Immature natural killer cell (primary cell): Measurements from ENCODE around the gene C5orf46. TPM values are rescaled to one million over a fixed set of nuclear protein-coding genes. Genes with fewer than 3 reads are reported as not detected.
"Not testable (repeated sequence)": the region's sequence is repeated elsewhere in the genome, so short reads cannot be mapped to it uniquely, and the experiment has no call there.

ENCODE experiments used
- DNase-seq, 3 donors: peaks; one replicate each; pipeline ENCODE4 v3.0.0; 2022; ENCODE audit warnings: mixed read lengths in 1 of 3
- H3K27ac Mint-ChIP-seq, 6 donors: one replicate each; pipeline ENCODE4 v1.8.0; 2020; ENCODE audit warnings: mixed read lengths in 6 of 6, mild to moderate bottlenecking in 5 of 6, inconsistent platforms in 4 of 6, moderate library complexity in 3 of 6
- H3K27me3 Mint-ChIP-seq, 3 donors: one replicate each; pipeline ENCODE4 v1.8.0; 2020 to 2021; ENCODE audit warnings: low read depth in 3 of 3, mild to moderate bottlenecking in 3 of 3, mixed read lengths in 3 of 3, moderate library complexity in 3 of 3, inconsistent platforms in 1 of 3
- H3K36me3 Mint-ChIP-seq, 3 donors: one replicate each; pipeline ENCODE4 v1.8.0; 2020; ENCODE audit warnings: mixed read lengths in 3 of 3, inconsistent platforms in 2 of 3, mild to moderate bottlenecking in 2 of 3
- H3K4me1 Mint-ChIP-seq, 2 donors: one replicate each; pipeline ENCODE4 v1.8.0; 2020; ENCODE audit warnings: inconsistent platforms in 2 of 2, mild to moderate bottlenecking in 2 of 2, mixed read lengths in 2 of 2, moderate library complexity in 1 of 2
- H3K4me3 Mint-ChIP-seq, 5 donors: one replicate each; pipeline ENCODE4 v1.8.0; 2020; ENCODE audit warnings: mild to moderate bottlenecking in 5 of 5, mixed read lengths in 5 of 5, inconsistent platforms in 3 of 5, moderate library complexity in 3 of 5
- H3K9me3 Mint-ChIP-seq, 6 donors: one replicate each; pipeline ENCODE4 v1.8.0; 2020; ENCODE audit warnings: mild to moderate bottlenecking in 6 of 6, mixed read lengths in 6 of 6, inconsistent platforms in 4 of 6, moderate library complexity in 3 of 6
- polyA plus RNA-seq, 3 donors: library from polyadenylated mRNA; unstranded; fragments of 300-500 nt; fragmentation: Illumina TruSeq; gene quantifications; one replicate each; pipeline ENCODE4 v1.2.3, GENCODE V29; 2021

Gene C5orf46
- polyA plus RNA-seq, 3 donors from 2014 or later = not detected

- Mint-ChIP-seq H3K27me3 (peaks cover 2 to 7% (median 4%) of the 10 kb centered on the region in 3 donors), H3K27ac (no peak overlapping the region), H3K4me3 (no peak overlapping the region), H3K9me3 (no peaks in the 10 kb centered on the region), H3K4me1 (no peaks in the 10 kb centered on the region), H3K36me3 (no peaks in the 10 kb centered on the region)
- no peak for DNase-seq
Measured at GRCh38 chr5:147880487-147880886, 25.9 kb downstream of the C5orf46 start.

GRCh38 chr5:147879784-147880183, 26.6 kb downstream of the C5orf46 start:
- Mint-ChIP-seq H3K27ac (no peak overlapping the region), H3K27me3 (peaks cover 2 to 8% (median 4%) of the 10 kb centered on the region in 3 donors), H3K36me3 (no peaks in the 10 kb centered on the region), H3K4me3 (no peak overlapping the region), H3K9me3 (no peaks in the 10 kb centered on the region), H3K4me1 (no peaks in the 10 kb centered on the region)
- no peak for DNase-seq

- no peaks in the 10 kb centered on the region for H3K36me3 Mint-ChIP-seq
- no peak within 1 kb of the TSS for H3K4me3 Mint-ChIP-seq
- DNase-seq = no peak
- no peaks in the 10 kb centered on the region for H3K9me3 Mint-ChIP-seq
- no peak within 1 kb of the TSS for H3K27ac Mint-ChIP-seq
- no peaks in the 10 kb centered on the region for H3K4me1 Mint-ChIP-seq
- H3K27me3 Mint-ChIP-seq = peaks cover 0 to 6% (median 0%) of the 10 kb centered on the region in 3 donors
Measured at GRCh38 chr5:147878066-147878759, 28.1 kb downstream of the C5orf46 start, which contains the start of gene SCGB3A2. Gene SCGB3A2, plus strand, starts transcription at chr5:147878711. Its CDS starts 93 bp downstream, at chr5:147878804.

GRCh38 chr5:147876626-147877025, 29.7 kb downstream of the C5orf46 start:
- no peaks in the 10 kb centered on the region for H3K4me1 Mint-ChIP-seq
- H3K9me3 Mint-ChIP-seq = no peaks in the 10 kb centered on the region
- H3K36me3 Mint-ChIP-seq = no peaks in the 10 kb centered on the region
- peaks cover 0 to 8% (median 2%) of the 10 kb centered on the region in 3 donors for H3K27me3 Mint-ChIP-seq
- H3K27ac Mint-ChIP-seq = no peak overlapping the region
- no peak for DNase-seq
- no peak overlapping the region for H3K4me3 Mint-ChIP-seq

- Mint-ChIP-seq H3K4me3 (no peak overlapping the region), H3K9me3 (no peaks in the 10 kb centered on the region), H3K27ac (no peak overlapping the region), H3K4me1 (no peaks in the 10 kb centered on the region), H3K36me3 (no peaks in the 10 kb centered on the region), H3K27me3 (peaks cover 0 to 10% (median 2%) of the 10 kb centered on the region in 3 donors)
- DNase-seq = no peak
Measured at GRCh38 chr5:147876141-147876540, 30.2 kb downstream of the C5orf46 start.

GRCh38 chr5:147874910-147875367, 31.4 kb downstream of the C5orf46 start:
- H3K36me3 Mint-ChIP-seq = no peaks in the 10 kb centered on the region
- H3K4me1 Mint-ChIP-seq = no peaks in the 10 kb centered on the region
- no peak overlapping the region for H3K27ac Mint-ChIP-seq
- no peak overlapping the region for H3K4me3 Mint-ChIP-seq
- DNase-seq = no peak
- peaks cover 0 to 10% (median 2%) of the 10 kb centered on the region in 3 donors for H3K27me3 Mint-ChIP-seq
- H3K9me3 Mint-ChIP-seq = no peaks in the 10 kb centered on the region

- not testable (repeated sequence) for H3K36me3 Mint-ChIP-seq, H3K27ac Mint-ChIP-seq, H3K9me3 Mint-ChIP-seq, H3K4me1 Mint-ChIP-seq, DNase-seq, H3K4me3 Mint-ChIP-seq
- peaks cover 0 to 10% (median 2%) of the 10 kb centered on the region in 3 donors for H3K27me3 Mint-ChIP-seq
Measured at GRCh38 chr5:147874118-147874875, 32.0 kb downstream of the C5orf46 start.

GRCh38 chr5:147872744-147873435, 33.4 kb downstream of the C5orf46 start:
- not testable (repeated sequence) for H3K4me3 Mint-ChIP-seq, DNase-seq, H3K4me1 Mint-ChIP-seq, H3K9me3 Mint-ChIP-seq, H3K27ac Mint-ChIP-seq, H3K36me3 Mint-ChIP-seq
- H3K27me3 Mint-ChIP-seq = peaks cover 0 to 10% (median 2%) of the 10 kb centered on the region in 3 donors

GRCh38 chr5:147871980-147872549, 34.3 kb downstream of the C5orf46 start:
- not testable (repeated sequence) for H3K27ac Mint-ChIP-seq, H3K4me3 Mint-ChIP-seq, H3K4me1 Mint-ChIP-seq, H3K9me3 Mint-ChIP-seq, DNase-seq, H3K36me3 Mint-ChIP-seq
- H3K27me3 Mint-ChIP-seq = peaks cover 0 to 10% (median 2%) of the 10 kb centered on the region in 3 donors

- not testable (repeated sequence) for DNase-seq, H3K9me3 Mint-ChIP-seq, H3K4me3 Mint-ChIP-seq, H3K4me1 Mint-ChIP-seq, H3K36me3 Mint-ChIP-seq, H3K27ac Mint-ChIP-seq
- peaks cover 0 to 17% (median 2%) of the 10 kb centered on the region in 3 donors for H3K27me3 Mint-ChIP-seq
Measured at GRCh38 chr5:147869892-147870291, 36.4 kb downstream of the C5orf46 start.

- no peaks in the 10 kb centered on the region for H3K9me3 Mint-ChIP-seq
- no peak overlapping the region for H3K4me3 Mint-ChIP-seq
- no peak for DNase-seq
- H3K27me3 Mint-ChIP-seq = peaks cover 0 to 18% (median 2%) of the 10 kb centered on the region in 3 donors
- no peaks in the 10 kb centered on the region for H3K4me1 Mint-ChIP-seq
- no peaks in the 10 kb centered on the region for H3K36me3 Mint-ChIP-seq
- no peak overlapping the region for H3K27ac Mint-ChIP-seq
Measured at GRCh38 chr5:147869112-147869511, 37.2 kb downstream of the C5orf46 start.

- DNase-seq = no peak
- Mint-ChIP-seq H3K9me3 (no peaks in the 10 kb centered on the region), H3K4me3 (no peak overlapping the region), H3K27me3 (peaks cover 0 to 12% (median 0%) of the 10 kb centered on the region in 3 donors), H3K4me1 (no peaks in the 10 kb centered on the region), H3K27ac (no peak overlapping the region), H3K36me3 (no peaks in the 10 kb centered on the region)
Measured at GRCh38 chr5:147863454-147864158, 42.7 kb downstream of the C5orf46 start.

- H3K9me3 Mint-ChIP-seq = no peaks in the 10 kb centered on the region
- no peaks in the 10 kb centered on the region for H3K36me3 Mint-ChIP-seq
- H3K4me3 Mint-ChIP-seq = no peak overlapping the region
- no peak overlapping the region for H3K27ac Mint-ChIP-seq
- peaks cover 0 to 5% (median 0%) of the 10 kb centered on the region in 3 donors for H3K27me3 Mint-ChIP-seq
- peaks cover 2 to 6% of the 10 kb centered on the region in 2 donors for H3K4me1 Mint-ChIP-seq
- no peak for DNase-seq
Measured at GRCh38 chr5:147860641-147861025, 45.7 kb downstream of the C5orf46 start.
